Caco-2 (cell line): Measurements from ENCODE around the gene DGKI. TPM values are rescaled to one million over a fixed set of nuclear protein-coding genes. Genes with fewer than 3 reads are reported as not detected.

Experiments
- BruUV-seq: library from RNA; stranded (reverse); fragments of 400-500 nt; replicated peaks from 2 replicates; lab custom pipeline; 2021; lab: Mats Ljungman, UMichigan
- CTCF ChIA-PET: fragments of 300-600 bp; sonication (Branson Sonifier 250); formaldehyde crosslinking; loops from one replicate; lab custom pipeline; 2022; ENCODE audit warnings: antibody characterized with exemption; lab: Charles Lee
- POLR2A ChIA-PET: fragments of 300-600 bp; sonication (Branson Sonifier 250); formaldehyde crosslinking; loops from one replicate; lab custom pipeline; 2022; ENCODE audit warnings: antibody characterized with exemption; lab: Charles Lee
- DNase-seq, 2 experiments: peaks; one replicate each; pipeline versions ENCODE4 v3.0.0 to v3.0.0-alpha.2; 2020 to 2022
- H3K27me3 ChIP-seq: replicated peaks from 2 replicates; pipeline ENCODE4 v1.6.0; 2011; ENCODE audit warnings: low read length; ENCODE audit not compliant: control insufficient read depth, insufficient read depth
- H3K36me3 ChIP-seq: 2 replicates; pipeline ENCODE4 v1.5.1; 2011; ENCODE audit warnings: low read length; ENCODE audit not compliant: control insufficient read depth, insufficient read depth
- H3K4me1 ChIP-seq: fragments of 250-450 bp; sonication (Bioruptor Pico); 2 replicates; pipeline ENCODE4 v1.5.1; 2020; ENCODE audit warnings: mild to moderate bottlenecking
- H3K4me3 ChIP-seq: 2 replicates; pipeline ENCODE4 v1.5.1; 2011; ENCODE audit warnings: low read depth, mild to moderate bottlenecking, control low read depth, low read length
- H3K9me3 ChIP-seq: fragments of 250-450 bp; sonication (Bioruptor Pico); 2 replicates; pipeline ENCODE4 v1.5.1; 2020; ENCODE audit warnings: mild to moderate bottlenecking, moderate library complexity
- H3K27ac Mint-ChIP-seq: one replicate; pipeline ENCODE4 v1.8.0; 2022; ENCODE audit warnings: mixed read lengths; ENCODE audit not compliant: unreplicated experiment
- H3K27me3 Mint-ChIP-seq: one replicate; pipeline ENCODE4 v1.8.0; 2022; ENCODE audit warnings: mixed read lengths; ENCODE audit not compliant: insufficient read depth, unreplicated experiment
- H3K36me3 Mint-ChIP-seq: one replicate; pipeline ENCODE4 v1.8.0; 2022; ENCODE audit warnings: mild to moderate bottlenecking, mixed read lengths; ENCODE audit not compliant: insufficient read depth, unreplicated experiment
- H3K4me1 Mint-ChIP-seq: one replicate; pipeline ENCODE4 v1.8.0; 2022; ENCODE audit warnings: low read depth, mixed read lengths; ENCODE audit not compliant: unreplicated experiment
- H3K4me3 Mint-ChIP-seq: one replicate; pipeline ENCODE4 v1.8.0; 2022; ENCODE audit warnings: mild to moderate bottlenecking, moderate library complexity, mixed read lengths; ENCODE audit not compliant: unreplicated experiment
- H3K9me3 Mint-ChIP-seq: one replicate; pipeline ENCODE4 v1.8.0; 2022; ENCODE audit warnings: mixed read lengths; ENCODE audit not compliant: unreplicated experiment
- CTCF ChIP-seq, 2 experiments: fragments of 200-600 bp in 1 of 2; IDR thresholded peaks; 1 replicate in 1 of 2; 2 replicates in 1 of 2; pipeline versions ENCODE4 v1.5.1 to v1.8.0; 2011 to 2022; ENCODE audit warnings: antibody characterized with exemption in 1 of 2, control low read depth in 1 of 2, inconsistent platforms in 1 of 2, low read depth in 1 of 2, low read length in 1 of 2, mild to moderate bottlenecking in 1 of 2, moderate library complexity in 1 of 2; ENCODE audit not compliant: insufficient read depth in 1 of 2, severe bottlenecking in 1 of 2, unreplicated experiment in 1 of 2
- intact Hi-C: fragments of 100-400 bp; cut with micrococcal nuclease; formaldehyde crosslinking; loops from one replicate; pipeline ENCODE4 v1.10.0; 2022; ENCODE audit not compliant: unreplicated experiment
- total RNA-seq: library from RNA; stranded (reverse); gene quantifications from 2 replicates; pipeline ENCODE4 v1.2.3, GENCODE V29; 2022

DGKI gene
- total RNA-seq, 1 experiment from 2014 or later: 0.84 TPM

GRCh38 chr7:137888241-137888640, 41.5 kb upstream of the DGKI start:
- Histone ChIP-seq H3K4me1 (peaks cover 17% of the 10 kb centered on the region), H3K9me3 (no peaks in the 10 kb centered on the region), H3K27me3 (no peaks in the 10 kb centered on the region), H3K4me3 (no peak overlapping the region), H3K36me3 (peaks cover 5% of the 10 kb centered on the region)
- DNase-seq: no peak
- H3K36me3 Mint-ChIP-seq: peaks cover 77% of the 10 kb centered on the region
- ChIA-PET CTCF (no interaction called here), POLR2A (no interaction called here)
- intact Hi-C loops: no loop called here
- no peaks in the 10 kb centered on the region for H3K27me3 Mint-ChIP-seq
- no peak for TF ChIP-seq CTCF (IDR thresholded peaks at IDR 0.05; ENCODE audit: insufficient read depth in 1 of 2, low read depth in 1 of 2, low read length in 1 of 2, severe bottlenecking in 1 of 2, unreplicated experiment in 1 of 2)
- H3K9me3 Mint-ChIP-seq: no peaks in the 10 kb centered on the region
- peak overlapping the region; percentile 43 for H3K27ac Mint-ChIP-seq
- H3K4me1 Mint-ChIP-seq: peaks cover 3% of the 10 kb centered on the region
- no TSS peak for BruUV-seq
- no peak overlapping the region for H3K4me3 Mint-ChIP-seq

- intact Hi-C loops: no loop called here
- Mint-ChIP-seq H3K27ac (peak overlapping the region; percentile 7), H3K4me1 (no peaks in the 10 kb centered on the region), H3K4me3 (no peak overlapping the region), H3K9me3 (no peaks in the 10 kb centered on the region), H3K27me3 (no peaks in the 10 kb centered on the region), H3K36me3 (peaks cover 85% of the 10 kb centered on the region)
- no peak for DNase-seq
- Histone ChIP-seq H3K4me1 (peaks cover 5% of the 10 kb centered on the region), H3K9me3 (0 out of 2 replicates have a peak, but pooled peaks cover 3% of the 10 kb centered on the region), H3K27me3 (no peaks in the 10 kb centered on the region; the same call in 1 of the 2 replicates), H3K36me3 (peaks cover 9% of the 10 kb centered on the region), H3K4me3 (no peak overlapping the region)
- ChIA-PET POLR2A (no interaction called here), CTCF (no interaction called here)
- no peak for TF ChIP-seq CTCF (IDR thresholded peaks at IDR 0.05; ENCODE audit: insufficient read depth in 1 of 2, low read depth in 1 of 2, low read length in 1 of 2, severe bottlenecking in 1 of 2, unreplicated experiment in 1 of 2)
- BruUV-seq: no TSS peak
Measured at GRCh38 chr7:137886746-137887145, 40.0 kb upstream of the DGKI start.

DNA sequence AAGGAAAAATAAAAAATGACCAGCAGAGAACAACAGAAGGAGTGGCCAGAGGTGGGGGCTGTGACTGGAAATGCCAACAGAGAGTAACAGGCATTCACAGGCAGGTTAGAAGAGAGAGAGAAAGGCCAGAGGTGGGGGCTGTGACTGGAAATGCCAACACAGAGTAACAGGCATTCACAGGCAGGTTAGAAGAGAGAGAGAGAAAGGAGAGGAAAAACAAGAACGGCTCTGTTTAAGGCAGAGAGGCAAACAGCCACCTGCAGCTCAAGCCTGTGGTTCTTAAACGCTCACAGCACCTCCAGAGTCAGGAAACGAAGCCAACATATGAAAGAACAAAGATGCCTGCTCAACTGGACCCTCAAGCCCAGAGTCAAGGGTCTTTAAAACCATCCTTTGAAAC, 39.5 kb upstream of the DGKI start:
- H3K9me3 Mint-ChIP-seq: no peaks in the 10 kb centered on the region
- ChIA-PET POLR2A (no interaction called here), CTCF (no interaction called here)
- H3K36me3 ChIP-seq: peaks cover 9% of the 10 kb centered on the region
- H3K4me3 ChIP-seq: no peak overlapping the region
- peaks cover 86% of the 10 kb centered on the region for H3K36me3 Mint-ChIP-seq
- intact Hi-C loops: no loop called here
- DNase-seq: no peak
- H3K4me3 Mint-ChIP-seq: no peak overlapping the region
- H3K4me1 ChIP-seq: peaks cover under 1% of the 10 kb centered on the region; the same call in 1 of the 2 replicates
- H3K27ac Mint-ChIP-seq: peak overlapping the region; percentile 7
- H3K4me1 Mint-ChIP-seq: no peaks in the 10 kb centered on the region
- H3K27me3 ChIP-seq: no peaks in the 10 kb centered on the region; the same call in 1 of the 2 replicates
- TF ChIP-seq CTCF (IDR thresholded peaks at IDR 0.05; ENCODE audit: insufficient read depth in 1 of 2, low read depth in 1 of 2, low read length in 1 of 2, severe bottlenecking in 1 of 2, unreplicated experiment in 1 of 2): no peak
- H3K9me3 ChIP-seq: 0 out of 2 replicates have a peak, but pooled peaks cover 3% of the 10 kb centered on the region
- H3K27me3 Mint-ChIP-seq: no peaks in the 10 kb centered on the region
- BruUV-seq: no TSS peak
